NCI-H2227 (cell line): ENCODE data around the gene KAT7.
"Not testable (repeated sequence)": the region's sequence is repeated elsewhere in the genome, so short reads cannot be mapped to it uniquely, and the experiment has no call there.

ENCODE experiments used
- DNase-seq: peaks from one replicate; lab custom pipeline; 2025; ENCODE audit not compliant: unreplicated experiment; lab: John Stamatoyannopoulos, UW

KAT7 gene

GRCh38 chr17:49798182-49798581 is 9.7 kb downstream of the KAT7 start:
- DNase-seq = no peak

GRCh38 chr17:49798738-49799137 is 10.3 kb downstream of the KAT7 start:
- DNase-seq = no peak

- no peak for DNase-seq
Observed at GRCh38 chr17:49809056-49809455, 20.6 kb downstream of the KAT7 start.

- DNase-seq = no peak
Observed at GRCh38 chr17:49814781-49815529, 26.5 kb downstream of the KAT7 start.

GRCh38 chr17:49815761-49816281 is 27.3 kb downstream of the KAT7 start:
- no peak for DNase-seq

GRCh38 chr17:49817993-49818392 is 29.5 kb downstream of the KAT7 start:
- DNase-seq = no peak

GRCh38 chr17:49819138-49819537 is 30.7 kb downstream of the KAT7 start:
- no peak for DNase-seq

- DNase-seq = no peak
Observed at GRCh38 chr17:49819651-49820050, 31.2 kb downstream of the KAT7 start.

GRCh38 chr17:49820773-49821172 is 32.3 kb downstream of the KAT7 start:
- no peak for DNase-seq

- DNase-seq = no peak
Observed at GRCh38 chr17:49821466-49821865, 33.0 kb downstream of the KAT7 start.

GRCh38 chr17:49821916-49822315 is 33.4 kb downstream of the KAT7 start:
- no peak for DNase-seq

GRCh38 chr17:49822829-49823228 is 34.3 kb downstream of the KAT7 start:
- DNase-seq = no peak

- no peak for DNase-seq
Observed at GRCh38 chr17:49823614-49824013, 35.1 kb downstream of the KAT7 start.

- no peak for DNase-seq
Observed at GRCh38 chr17:49825645-49826044, 37.2 kb downstream of the KAT7 start.

GRCh38 chr17:49828325-49828724 is 39.8 kb downstream of the KAT7 start:
- DNase-seq = not testable (repeated sequence)

- DNase-seq = no peak
Observed at GRCh38 chr17:49829026-49829425, 40.5 kb downstream of the KAT7 start.

GRCh38 chr17:49830605-49831004 is 42.1 kb downstream of the KAT7 start:
- no peak for DNase-seq

- no peak for DNase-seq
Observed at GRCh38 chr17:49832840-49833599, 44.5 kb downstream of the KAT7 start.

GRCh38 chr17:49834118-49834743 is 45.8 kb downstream of the KAT7 start:
- DNase-seq = no peak

GRCh38 chr17:49835472-49835871 is 47.0 kb downstream of the KAT7 start:
- DNase-seq = no peak

- DNase-seq = no peak
Observed at GRCh38 chr17:49836111-49837030, 47.9 kb downstream of the KAT7 start.
